H1 (cell line): Measurements from ENCODE around the gene OPCML. TPM values are rescaled to one million over a fixed set of nuclear protein-coding genes. Genes with fewer than 3 reads are reported as not detected.

Experiments used
- CTCF ChIA-PET: fragments of 300-600 bp; sonication (Branson Sonifier 250); formaldehyde crosslinking; loops from one replicate; lab custom pipeline; 2021; ENCODE audit not compliant: partially characterized antibody; lab: Charles Lee
- POLR2A ChIA-PET: fragments of 300-600 bp; sonication (Branson Sonifier 250); formaldehyde crosslinking; loops from one replicate; lab custom pipeline; 2021; ENCODE audit warnings: inconsistent platforms; ENCODE audit not compliant: partially characterized antibody; lab: Charles Lee
- DNase-seq, 2 experiments: peaks; one replicate each; pipeline versions ENCODE4 v3.0.0 to v3.0.0-alpha.2; 2010 to 2022; ENCODE audit warnings: low spot score in 2 of 2, low read depth in 1 of 2, mixed read lengths in 1 of 2
- FAIRE-seq: peaks from 2 replicates; lab custom pipeline; 2011; peaks lifted over from hg19 to GRCh38; lab: Jason Lieb, UNC
- H2AFZ ChIP-seq: 2 replicates; pipeline ENCODE4 v1.8.1; 2012; ENCODE audit warnings: low read length, inconsistent platforms
- H2AK5ac ChIP-seq: 2 replicates; pipeline ENCODE4 v1.6.1; 2013; ENCODE audit warnings: low read depth, low read length
- H2BK120ac ChIP-seq: replicated peaks from 2 replicates; pipeline ENCODE3; 2013; ENCODE audit warnings: low read depth, low read length, inconsistent platforms
- H2BK12ac ChIP-seq: 2 replicates; pipeline ENCODE4 v1.6.1; 2013; ENCODE audit warnings: low read depth, low read length
- H2BK15ac ChIP-seq: 2 replicates; pipeline ENCODE4 v1.6.1; 2013; ENCODE audit warnings: low read length
- H2BK20ac ChIP-seq: 2 replicates; pipeline ENCODE4 v1.6.1; 2013; ENCODE audit warnings: low read length
- H2BK5ac ChIP-seq: 2 replicates; pipeline ENCODE4 v1.6.1; 2013; ENCODE audit warnings: low read depth, low read length
- H3K14ac ChIP-seq: 2 replicates; pipeline ENCODE4 v1.6.1; 2013; ENCODE audit warnings: inconsistent platforms; ENCODE audit not compliant: insufficient read length
- H3K18ac ChIP-seq: 2 replicates; pipeline ENCODE4 v1.6.1; 2013; ENCODE audit warnings: low read length; ENCODE audit errors: extremely low read depth
- H3K23ac ChIP-seq: 2 replicates; pipeline ENCODE4 v1.6.1; 2013; ENCODE audit warnings: inconsistent platforms; ENCODE audit not compliant: insufficient read length
- H3K23me2 ChIP-seq: 2 replicates; pipeline ENCODE4 v1.6.1; 2013; ENCODE audit warnings: low read depth, low read length
- H3K27ac ChIP-seq: 2 replicates; pipeline ENCODE4 v1.6.1; 2011; ENCODE audit warnings: low read depth, low read length, inconsistent platforms
- H3K27me3 ChIP-seq, 4 experiments: replicated peaks in 1 of 4; 1 replicate in 1 of 4; 2 replicates in 3 of 4; pipeline versions ENCODE4 v1.6.1 to v1.8.1; 2011 to 2013; ENCODE audit warnings: low read length in 3 of 4, mild to moderate bottlenecking in 3 of 4, inconsistent platforms in 2 of 4, mixed read lengths in 2 of 4, moderate library complexity in 1 of 4; ENCODE audit not compliant: control insufficient read depth in 3 of 4, insufficient read depth in 3 of 4; ENCODE audit errors: extremely low read depth in 1 of 4
- H3K36me3 ChIP-seq, 4 experiments: 2 replicates each; pipeline versions ENCODE4 v1.6.1 to v1.8.1; 2011 to 2013; ENCODE audit warnings: mild to moderate bottlenecking in 4 of 4, low read length in 3 of 4, moderate library complexity in 2 of 4, control low read depth in 1 of 4, inconsistent platforms in 1 of 4; ENCODE audit not compliant: insufficient read depth in 4 of 4, control insufficient read depth in 2 of 4
- H3K4ac ChIP-seq: replicated peaks from 2 replicates; pipeline ENCODE3; 2013; ENCODE audit warnings: low read length, low read depth, mixed read lengths, inconsistent platforms; ENCODE audit not compliant: insufficient read length
- H3K4me1 ChIP-seq, 4 experiments: replicated peaks in 1 of 4; 1 replicate in 1 of 4; 2 replicates in 3 of 4; pipeline versions ENCODE4 v1.6.1 to v1.8.1; 2011 to 2013; ENCODE audit warnings: low read length in 3 of 4, inconsistent platforms in 2 of 4, mixed read lengths in 1 of 4; ENCODE audit not compliant: insufficient read depth in 4 of 4, control insufficient read depth in 3 of 4
- H3K4me2 ChIP-seq, 2 experiments: 2 replicates each; pipeline versions ENCODE4 v1.6.1 to v1.8.1; 2011 to 2013; ENCODE audit warnings: low read depth in 2 of 2, low read length in 2 of 2, control low read depth in 1 of 2, inconsistent platforms in 1 of 2, mild to moderate bottlenecking in 1 of 2; ENCODE audit not compliant: insufficient read depth in 1 of 2
- H3K4me3 ChIP-seq, 4 experiments: fragments of 200-600, 300-600 bp in 1 of 4; sonication (generic), shearing (Covaris generic), sonication (Bioruptor Twin) in 1 of 4; 2 replicates each; pipeline versions ENCODE4 v1.5.1 to v1.8.1; 2011 to 2016; ENCODE audit warnings: low read length in 4 of 4, low read depth in 3 of 4, control low read depth in 2 of 4, inconsistent platforms in 2 of 4, mild to moderate bottlenecking in 2 of 4, mixed read lengths in 1 of 4, moderate library complexity in 1 of 4; ENCODE audit not compliant: insufficient read depth in 2 of 4; ENCODE audit errors: extremely low read depth in 1 of 4
- H3K56ac ChIP-seq: replicated peaks from 2 replicates; pipeline ENCODE3; 2013; ENCODE audit warnings: low read depth, mild to moderate bottlenecking, mixed read lengths, low read length, inconsistent platforms; ENCODE audit not compliant: insufficient read length
- H3K79me1 ChIP-seq: 2 replicates; pipeline ENCODE4 v1.6.1; 2013; ENCODE audit warnings: low read depth, low read length, control low read depth
- H3K79me2 ChIP-seq, 2 experiments: 2 replicates each; pipeline versions ENCODE4 v1.6.1 to v1.8.1; 2012 to 2013; ENCODE audit warnings: low read length in 2 of 2, mild to moderate bottlenecking in 2 of 2, inconsistent platforms in 1 of 2; ENCODE audit not compliant: insufficient read depth in 2 of 2, control insufficient read depth in 1 of 2
- H3K9ac ChIP-seq, 4 experiments: replicated peaks in 1 of 4; 1 replicate in 1 of 4; 2 replicates in 3 of 4; pipeline versions ENCODE4 v1.6.1 to v1.8.1; 2011 to 2013; ENCODE audit warnings: low read depth in 3 of 4, low read length in 3 of 4, control low read depth in 2 of 4, mild to moderate bottlenecking in 2 of 4, moderate library complexity in 2 of 4, inconsistent platforms in 1 of 4; ENCODE audit errors: extremely low read depth in 1 of 4
- H3K9me3 ChIP-seq, 2 experiments: 2 replicates each; pipeline versions ENCODE4 v1.6.1 to v1.8.1; 2012 to 2013; ENCODE audit warnings: mild to moderate bottlenecking in 2 of 2, moderate library complexity in 2 of 2, control low read depth in 1 of 2, inconsistent platforms in 1 of 2, low read depth in 1 of 2, low read length in 1 of 2, mixed read lengths in 1 of 2; ENCODE audit not compliant: insufficient read depth in 2 of 2
- H4K20me1 ChIP-seq, 2 experiments: replicated peaks in 1 of 2; 2 replicates each; pipeline versions ENCODE3 to v1.8.1; 2011 to 2013; ENCODE audit warnings: inconsistent platforms in 2 of 2, low read length in 2 of 2, mild to moderate bottlenecking in 1 of 2; ENCODE audit not compliant: insufficient read depth in 2 of 2, control insufficient read depth in 1 of 2
- H4K5ac ChIP-seq: 2 replicates; pipeline ENCODE4 v1.6.1; 2013; ENCODE audit warnings: low read length, low read depth, mixed read lengths, inconsistent platforms; ENCODE audit not compliant: insufficient read length
- H4K8ac ChIP-seq: 2 replicates; pipeline ENCODE4 v1.8.0; 2013; ENCODE audit warnings: mild to moderate bottlenecking, moderate library complexity, low read length, inconsistent platforms; ENCODE audit not compliant: insufficient read depth; ENCODE audit errors: extremely low read depth
- H4K91ac ChIP-seq: replicated peaks from 2 replicates; pipeline ENCODE3; 2013; ENCODE audit warnings: low read length, mixed read lengths, inconsistent platforms; ENCODE audit not compliant: insufficient read length
- ASH2L ChIP-seq: fragments of 200-600, 300-600 bp; sonication (generic); IDR thresholded peaks from one replicate; pipeline ENCODE4 v1.7.1; 2017; ENCODE audit warnings: low read length
- BRCA1 ChIP-seq: IDR thresholded peaks from 2 replicates; pipeline ENCODE4 v1.6.1; 2012; ENCODE audit warnings: low read depth, low read length, improper control_type of control experiment
- EZH2 ChIP-seq: fragments of 200-600 bp; sonication (generic); IDR thresholded peaks from 2 replicates; pipeline ENCODE4 v1.7.1; 2012; ENCODE audit warnings: low read depth, mild to moderate bottlenecking, moderate library complexity, low read length, inconsistent platforms; ENCODE audit not compliant: severe bottlenecking
- GABPA ChIP-seq: IDR thresholded peaks from 2 replicates; pipeline ENCODE4 v1.6.1; 2011; ENCODE audit warnings: mild to moderate bottlenecking, low read length, moderate library complexity, borderline replicate concordance; ENCODE audit not compliant: insufficient read depth
- RAD21 ChIP-seq, 2 experiments: IDR thresholded peaks in 1 of 2; conservative IDR thresholded peaks in 1 of 2; 2 replicates each; pipeline ENCODE4 v1.6.1; 2011; ENCODE audit warnings: low read depth in 2 of 2, low read length in 2 of 2, improper control_type of control experiment in 1 of 2, inconsistent platforms in 1 of 2, mild to moderate bottlenecking in 1 of 2, moderate library complexity in 1 of 2
- SIX5 ChIP-seq: IDR thresholded peaks from 2 replicates; pipeline ENCODE4 v1.6.1; 2011; ENCODE audit warnings: mild to moderate bottlenecking, low read depth, low read length
- TBP ChIP-seq: IDR thresholded peaks from 2 replicates; pipeline ENCODE4 v1.6.1; 2011; ENCODE audit warnings: low read depth, low read length, improper control_type of control experiment
- TCF12 ChIP-seq: IDR thresholded peaks from 2 replicates; pipeline ENCODE4 v1.6.1; 2011; ENCODE audit warnings: low read depth, mild to moderate bottlenecking, low read length
- WGBS, 2 experiments: shearing (Covaris generic) in 1 of 2; methylation state at CpG; one replicate each; pipeline versions ENCODE4 v1.1.6 to v1.1.7; 2013 to 2015; ENCODE audit warnings: low lambda C conversion rate in 2 of 2, mixed read lengths in 2 of 2, inconsistent platforms in 1 of 2, low coverage in 1 of 2, missing lambda C conversion rate in 1 of 2; ENCODE audit not compliant: insufficient replicate concordance in 2 of 2, insufficient coverage in 1 of 2, insufficient read length in 1 of 2; ENCODE audit errors: extremely low coverage in 1 of 2, missing lambda C conversion rate in 1 of 2; 5-methylcytosine and 5-hydroxymethylcytosine counted together
- polyA plus RNA-seq, 7 experiments: library from polyadenylated mRNA; depleted of rRNA in 3 of 7; stranded (reverse) in 5 of 7; unstranded in 2 of 7; fragments of >200 nt in 5 of 7; fragments of 200-250 nt in 2 of 7; gene quantifications; 1 replicate in 5 of 7; 2 replicates in 1 of 7; 4 replicates in 1 of 7; pipeline versions ENCODE4 v1.2.1 to v1.2.3, GENCODE V29; 2011 to 2013; ENCODE audit warnings: missing spikeins in 2 of 7, mixed read lengths in 2 of 7
- total RNA-seq: library from RNA; stranded (reverse); fragmentation: NEBNext Ultra II Directional; extraction: Animal tissue kit (Norgen Biotek cat#: 25700); gene quantifications from 2 replicates; pipeline ENCODE4 v1.2.1, GENCODE V29; 2021

The OPCML gene
- total and polyA plus RNA-seq, 2 of the 8 experiments (the other 6 are each of a cell fraction or from before 2014, with no cell fraction given): 2.3 to 3.1 TPM

- H2BK120ac ChIP-seq: no peak overlapping the region
- CTCF ChIA-PET: no interaction called here
- no peaks in the 10 kb centered on the region for H3K79me2 ChIP-seq
- no peak overlapping the region for H3K4ac ChIP-seq
- no peak overlapping the region for H4K5ac ChIP-seq
- no peak overlapping the region for H3K4me2 ChIP-seq
- POLR2A ChIA-PET: interaction anchor here (0.7 kb wide), 1 partner anchor 97 kb away, joined by 3 read pairs; no protein-coding TSS in a partner anchor
- H2BK15ac ChIP-seq: no peak overlapping the region
- no peak overlapping the region for H3K18ac ChIP-seq
- no peak overlapping the region for H2BK5ac ChIP-seq
- no peak overlapping the region for H4K8ac ChIP-seq
- H3K4me3 ChIP-seq: no peak overlapping the region
- no peak overlapping the region for H2AFZ ChIP-seq
- no peak overlapping the region for H2AK5ac ChIP-seq
- no peak overlapping the region for H2BK12ac ChIP-seq
- H3K79me1 ChIP-seq: no peaks in the 10 kb centered on the region
- no peaks in the 10 kb centered on the region for H3K36me3 ChIP-seq
- no peak overlapping the region for H3K56ac ChIP-seq
- no peak overlapping the region for H4K91ac ChIP-seq
- no peak overlapping the region for H3K23ac ChIP-seq
- H2BK20ac ChIP-seq: no peak overlapping the region
- no peak overlapping the region for H3K14ac ChIP-seq
- no peaks in the 10 kb centered on the region for H4K20me1 ChIP-seq
- no peak overlapping the region for H3K9ac ChIP-seq
- H3K27me3 ChIP-seq: no peaks in the 10 kb centered on the region
- WGBS, 2 experiments: 84% methylated on average over 1 of the region's 1 CpG; no CpG with 5 or more reads in 1 of the 2 experiments
- no peak for DNase-seq
- H3K27ac ChIP-seq: no peak overlapping the region
- peaks cover 0 to 2% (median 0%) of the 10 kb centered on the region in 4 experiments; a peak in 1 of 7 replicates for H3K4me1 ChIP-seq
- no peak for FAIRE-seq
- H3K9me3 ChIP-seq: no peaks in the 10 kb centered on the region
- H3K23me2 ChIP-seq: no peaks in the 10 kb centered on the region
- no peak for TF ChIP-seq TCF12
- TF ChIP-seq ASH2L: no peak
- no peak for TF ChIP-seq GABPA
- TF ChIP-seq TBP: no peak
- TF ChIP-seq SIX5: no peak
- no peak for TF ChIP-seq EZH2
- no peak for TF ChIP-seq BRCA1
- no peak for TF ChIP-seq RAD21 (IDR thresholded peaks at IDR 0.05 in 1 of 2, conservative IDR thresholded peaks at IDR 0.05 in 1 of 2; ENCODE audit: low read depth in 2 of 2, low read length in 2 of 2)
These were observed 953.7 kb downstream of the OPCML start for GRCh38 chr11:132578580-132578979.
